Common myeloid progenitor, CD34-positive (primary cell): ENCODE measurements around the gene NTM.

ENCODE experiments used
- CTCF ChIA-PET: fragments of 350-600 bp; sonication (Branson Sonifier 250); formaldehyde crosslinking; loops from one replicate; lab custom pipeline; 2021; ENCODE audit warnings: antibody characterized with exemption; lab: Charles Lee
- POLR2A ChIA-PET: fragments of 350-600 bp; sonication (Branson Sonifier 250); formaldehyde crosslinking; loops from one replicate; lab custom pipeline; 2021; ENCODE audit warnings: antibody characterized with exemption; lab: Charles Lee
- DNase-seq, 3 donors: peaks; one replicate each; pipeline versions ENCODE4 v3.0.0 to v3.0.0-alpha.2; 2013
- H3K27ac ChIP-seq, 2 experiments: 1 replicate in 1 of 2; 2 replicates in 1 of 2; pipeline ENCODE4 v1.7.0; 2013; ENCODE audit warnings: inconsistent platforms in 2 of 2, low read length in 2 of 2, mild to moderate bottlenecking in 2 of 2, low read depth in 1 of 2, moderate library complexity in 1 of 2; ENCODE audit not compliant: severe bottlenecking in 2 of 2, insufficient read depth in 1 of 2, poor library complexity in 1 of 2
- H3K27me3 ChIP-seq, 5 experiments: replicated peaks in 2 of 5; 1 replicate in 3 of 5; 2 replicates in 2 of 5; pipeline versions ENCODE4 v1.6.1 to v1.7.0; 2013; ENCODE audit warnings: low read length in 4 of 5, mild to moderate bottlenecking in 2 of 5, moderate library complexity in 2 of 5, inconsistent platforms in 1 of 5; ENCODE audit not compliant: insufficient read depth in 5 of 5, control insufficient read depth in 4 of 5
- H3K36me3 ChIP-seq, 4 experiments: 1 replicate in 2 of 4; 2 replicates in 2 of 4; pipeline versions ENCODE4 v1.6.1 to v1.7.0; 2013; ENCODE audit warnings: low read length in 3 of 4, control low read depth in 1 of 4, mild to moderate bottlenecking in 1 of 4; ENCODE audit not compliant: control insufficient read depth in 4 of 4, insufficient read depth in 4 of 4
- H3K4me1 ChIP-seq, 4 experiments: 1 replicate in 3 of 4; 2 replicates in 1 of 4; pipeline versions ENCODE4 v1.6.1 to v1.7.1; 2013; ENCODE audit warnings: low read length in 3 of 4, mild to moderate bottlenecking in 3 of 4, control low read depth in 1 of 4, inconsistent platforms in 1 of 4, moderate library complexity in 1 of 4; ENCODE audit not compliant: control insufficient read depth in 4 of 4, insufficient read depth in 4 of 4; ENCODE audit errors: control extremely low read depth in 1 of 4
- H3K4me3 ChIP-seq, 7 experiments: 1 replicate in 4 of 7; 2 replicates in 3 of 7; pipeline versions ENCODE4 v1.5.1 to v1.7.0; 2013; ENCODE audit warnings: mild to moderate bottlenecking in 7 of 7, low read length in 6 of 7, moderate library complexity in 6 of 7, inconsistent platforms in 2 of 7, low read depth in 2 of 7, control low read depth in 1 of 7; ENCODE audit not compliant: insufficient read depth in 4 of 7, control insufficient read depth in 1 of 7; ENCODE audit errors: extremely low read depth in 1 of 7
- H3K9me3 ChIP-seq, 5 experiments: 1 replicate in 4 of 5; 2 replicates in 1 of 5; pipeline versions ENCODE4 v1.6.1 to v1.7.1; 2013; ENCODE audit warnings: low read length in 4 of 5, mild to moderate bottlenecking in 2 of 5, inconsistent platforms in 1 of 5, low read depth in 1 of 5, moderate library complexity in 1 of 5; ENCODE audit not compliant: control insufficient read depth in 4 of 5, insufficient read depth in 2 of 5; ENCODE audit errors: control extremely low read depth in 1 of 5
- WGBS: methylation state at CpG from one replicate; pipeline ENCODE4 v1.1.5; 2013; ENCODE audit not compliant: insufficient coverage; 5-methylcytosine and 5-hydroxymethylcytosine counted together

NTM gene

DNA sequence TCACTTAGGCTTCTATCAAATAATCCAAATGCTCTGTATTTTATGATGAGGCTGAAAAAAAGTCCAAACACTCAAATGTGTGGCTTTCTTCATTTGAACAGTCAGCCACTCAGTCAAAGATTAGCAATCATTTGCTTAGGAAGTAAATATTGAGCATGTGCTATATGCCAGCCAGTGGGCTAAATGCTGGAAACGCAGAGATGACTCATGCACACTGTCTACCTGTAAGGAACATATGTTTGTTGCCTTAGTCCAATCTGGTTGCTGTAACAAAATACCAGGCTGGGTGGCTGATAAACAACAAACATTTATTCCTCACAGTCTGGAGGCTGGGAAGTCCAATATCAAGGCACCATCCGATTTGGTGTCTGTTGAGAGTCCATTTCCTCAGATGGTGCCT is 617.3 kb downstream of the NTM start:
- ChIA-PET CTCF (no interaction called here), POLR2A (no interaction called here)
- WGBS, result 94% methylated on average over 2 of the region's 2 CpGs
- no peaks in the 10 kb centered on the region for H3K4me1 ChIP-seq
- no peak overlapping the region for H3K27ac ChIP-seq
- H3K4me3 ChIP-seq, result no peak overlapping the region
- H3K27me3 ChIP-seq, result no peaks in the 10 kb centered on the region
- DNase-seq, result no peak
- no peaks in the 10 kb centered on the region for H3K36me3 ChIP-seq
- no peaks in the 10 kb centered on the region for H3K9me3 ChIP-seq

DNA sequence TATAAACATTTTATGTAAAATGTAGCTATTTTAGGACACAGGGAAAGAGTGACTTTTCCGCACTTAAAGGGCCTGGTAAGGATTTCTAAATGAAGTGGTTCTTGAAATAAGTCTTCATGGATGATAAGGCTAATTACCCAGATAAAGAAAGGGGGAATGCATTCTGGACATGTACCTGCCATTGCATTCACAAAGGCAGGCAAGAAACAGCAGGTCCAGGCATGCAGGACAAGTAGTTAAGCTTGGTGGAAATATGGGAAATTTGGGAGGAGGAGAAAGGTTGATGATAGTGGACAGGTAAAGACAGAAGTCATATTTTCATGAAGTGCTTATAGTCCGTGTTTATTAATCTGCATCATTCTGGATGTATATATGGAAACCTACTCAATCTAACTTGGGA is 621.2 kb downstream of the NTM start:
- DNase-seq, result no peak
- H3K4me1 ChIP-seq, result no peaks in the 10 kb centered on the region
- no peak overlapping the region for H3K4me3 ChIP-seq
- ChIA-PET CTCF (no interaction called here), POLR2A (no interaction called here)
- no peak overlapping the region for H3K27ac ChIP-seq
- 100% methylated on average over 1 of the region's 2 CpGs for WGBS
- H3K27me3 ChIP-seq, result no peaks in the 10 kb centered on the region
- H3K36me3 ChIP-seq, result no peaks in the 10 kb centered on the region
- H3K9me3 ChIP-seq, result peaks cover 0 to 19% (median 5%) of the 10 kb centered on the region in 5 experiments

DNA sequence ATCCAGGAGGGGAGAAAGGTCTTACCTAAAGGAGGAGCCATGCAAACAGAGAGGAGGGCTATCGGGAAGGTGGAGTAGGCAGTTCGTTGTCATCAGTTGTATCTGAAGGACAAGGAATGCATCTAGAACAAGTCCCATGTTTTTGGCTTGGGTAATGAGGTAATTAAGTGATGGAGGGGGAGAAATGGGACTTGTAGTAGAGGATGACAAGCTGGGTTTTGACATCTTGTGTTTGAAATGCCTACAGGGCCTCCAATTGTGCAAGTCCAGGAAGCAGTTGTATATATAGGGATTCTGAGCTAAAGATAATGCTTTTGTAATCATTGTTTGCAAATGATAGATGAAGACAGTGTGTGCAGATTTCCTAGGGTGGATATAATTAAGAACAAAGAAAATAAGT is 622.8 kb downstream of the NTM start:
- H3K27me3 ChIP-seq, result no peaks in the 10 kb centered on the region
- CTCF ChIA-PET, result no interaction called here
- H3K4me3 ChIP-seq, result no peak overlapping the region
- H3K4me1 ChIP-seq, result no peaks in the 10 kb centered on the region
- H3K27ac ChIP-seq, result no peak overlapping the region
- no peak for DNase-seq
- POLR2A ChIA-PET, result no interaction called here
- H3K9me3 ChIP-seq, result peaks cover 0 to 19% (median 5%) of the 10 kb centered on the region in 5 experiments
- no peaks in the 10 kb centered on the region for H3K36me3 ChIP-seq
- 90% methylated on average over 2 of the region's 2 CpGs for WGBS

DNA sequence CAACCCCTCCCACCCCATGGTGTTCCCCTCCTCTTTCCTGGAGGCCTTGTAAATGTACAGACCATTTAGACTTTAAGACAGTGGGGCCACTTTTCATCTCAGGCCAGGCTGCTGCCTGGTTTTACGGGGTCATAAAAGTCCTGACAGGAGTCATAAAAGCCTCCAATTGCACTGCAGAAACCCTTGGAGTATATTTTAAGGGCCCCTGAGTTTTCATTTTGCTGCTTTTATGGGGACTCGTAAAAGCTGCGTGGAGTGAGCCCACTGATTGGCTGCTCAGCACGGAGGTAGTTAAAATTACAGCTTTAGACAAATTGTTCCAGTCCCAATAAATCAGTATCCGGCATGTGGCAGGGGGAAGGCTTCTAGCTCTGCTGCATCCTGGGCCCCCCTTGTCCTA is 627.6 kb downstream of the NTM start:
- Histone ChIP-seq H3K4me3 (no peak overlapping the region), H3K9me3 (peaks cover 0 to 19% (median 5%) of the 10 kb centered on the region in 5 experiments), H3K27ac (no peak overlapping the region), H3K36me3 (no peaks in the 10 kb centered on the region), H3K27me3 (no peaks in the 10 kb centered on the region), H3K4me1 (no peaks in the 10 kb centered on the region)
- DNase-seq, result peak in 1 of 3 donors; percentile 8
- WGBS, result 35% methylated on average over 2 of the region's 5 CpGs
- ChIA-PET CTCF (interaction anchor here (0.6 kb wide), 1 partner anchor 703 kb away, joined by 3 read pairs; no protein-coding TSS in a partner anchor), POLR2A (no interaction called here)

DNA sequence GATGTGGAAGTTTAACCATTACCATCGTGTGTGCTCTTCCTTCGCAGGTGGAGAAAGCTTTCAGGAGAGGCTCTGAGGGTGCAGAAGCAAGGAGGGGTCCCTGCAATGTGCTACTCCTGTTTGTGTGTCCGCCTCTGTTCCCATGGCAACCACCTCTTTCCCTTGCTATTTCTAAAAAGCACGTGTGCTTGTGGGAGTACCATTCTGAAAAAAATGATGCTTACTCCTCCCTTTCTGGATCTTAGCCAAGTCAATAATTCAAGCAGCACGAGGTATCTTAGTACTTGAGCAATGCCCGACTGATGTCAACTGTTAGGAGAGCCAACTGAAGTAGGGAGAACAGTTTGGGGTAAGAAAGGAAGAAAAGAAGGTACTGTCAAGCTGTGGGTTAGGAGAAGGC is 628.7 kb downstream of the NTM start:
- WGBS, result 45% methylated on average over 2 of the region's 6 CpGs
- POLR2A ChIA-PET, result no interaction called here
- no peaks in the 10 kb centered on the region for H3K27me3 ChIP-seq
- H3K4me3 ChIP-seq, result no peak overlapping the region
- no peaks in the 10 kb centered on the region for H3K4me1 ChIP-seq
- H3K36me3 ChIP-seq, result no peaks in the 10 kb centered on the region
- no peak overlapping the region for H3K27ac ChIP-seq
- DNase-seq, result no peak
- peaks cover 0 to 17% (median 5%) of the 10 kb centered on the region in 5 experiments for H3K9me3 ChIP-seq
- CTCF ChIA-PET, result no interaction called here

DNA sequence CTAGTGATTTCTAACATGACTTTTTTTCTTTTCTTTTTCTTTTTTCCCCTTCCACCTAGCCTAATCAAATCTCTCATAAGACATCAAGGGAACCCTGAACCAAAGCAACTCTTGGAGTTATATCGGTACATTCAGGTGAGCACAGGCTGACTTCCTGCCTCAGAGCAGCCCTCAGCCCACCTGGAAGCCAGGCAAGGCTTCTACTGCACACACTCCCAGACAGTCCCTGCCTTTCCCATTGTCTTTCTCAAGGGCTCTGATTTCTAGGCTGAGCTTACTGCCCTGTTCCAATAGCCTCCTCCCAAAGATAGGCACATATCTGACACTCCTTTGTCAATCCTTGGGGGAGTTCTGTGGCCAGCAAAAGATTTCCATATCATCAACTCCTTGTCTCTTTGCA is 629.5 kb downstream of the NTM start:
- Histone ChIP-seq H3K4me3 (no peak overlapping the region), H3K9me3 (peaks cover 0 to 16% (median 5%) of the 10 kb centered on the region in 5 experiments), H3K4me1 (no peaks in the 10 kb centered on the region), H3K36me3 (no peaks in the 10 kb centered on the region), H3K27ac (no peak overlapping the region), H3K27me3 (no peaks in the 10 kb centered on the region)
- WGBS, result 100% methylated on average over 1 of the region's 1 CpG
- CTCF ChIA-PET, result no interaction called here
- no peak for DNase-seq
- POLR2A ChIA-PET, result no interaction called here

DNA sequence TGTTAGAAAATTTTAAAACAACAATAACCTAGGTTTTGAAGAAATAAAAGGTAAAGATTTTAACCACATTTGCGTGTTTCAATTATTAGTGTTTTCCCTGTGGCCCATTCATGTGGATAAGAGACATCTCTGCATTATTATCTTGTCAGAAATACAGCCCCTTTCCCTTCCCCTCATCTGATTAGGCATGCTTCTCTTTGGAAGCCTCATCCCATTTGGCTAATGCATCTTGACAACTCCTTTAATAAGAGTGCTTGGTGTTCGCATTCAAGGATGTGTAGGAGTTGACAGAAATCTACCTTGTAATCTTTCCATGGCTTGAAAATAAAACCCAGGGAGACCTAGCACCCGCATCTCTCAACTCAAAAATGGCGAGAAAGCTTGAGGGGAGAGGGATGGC is 635.5 kb downstream of the NTM start:
- peaks cover 0 to 6% (median 0%) of the 10 kb centered on the region in 4 experiments for H3K4me1 ChIP-seq
- DNase-seq, result no peak
- no peak overlapping the region for H3K27ac ChIP-seq
- H3K27me3 ChIP-seq, result peaks cover 0 to 17% (median 0%) of the 10 kb centered on the region in 5 experiments
- H3K4me3 ChIP-seq, result no peak overlapping the region
- H3K36me3 ChIP-seq, result no peaks in the 10 kb centered on the region
- ChIA-PET POLR2A (no interaction called here), CTCF (no interaction called here)
- no CpG with 5 or more reads among the region's 4 CpGs for WGBS
- H3K9me3 ChIP-seq, result peaks cover 0 to 2% (median 0%) of the 10 kb centered on the region in 5 experiments
